Measurements from ENCODE around the gene DDC.

Gene DDC

DNA sequence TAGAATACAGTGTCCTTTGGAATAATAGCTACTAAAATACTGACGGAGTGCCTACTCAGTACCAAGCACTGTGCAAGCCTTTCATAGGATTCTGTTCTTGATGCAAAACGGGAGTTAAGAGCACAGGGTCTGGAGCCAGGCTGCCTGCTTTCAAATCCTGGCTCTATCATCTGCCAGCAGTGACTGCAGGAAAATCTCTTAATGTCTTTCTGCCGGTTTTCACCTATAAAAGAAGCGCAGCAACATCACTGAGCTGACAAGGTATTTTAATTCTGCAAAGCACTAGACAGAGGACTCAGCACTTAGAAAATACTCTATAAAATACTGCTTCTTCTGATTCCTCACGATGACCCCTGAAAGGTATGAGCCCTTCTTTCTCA lies 115.7 kb downstream of the DDC start:
- Histone ChIP-seq H3K36me3 (ENCODE audit: control insufficient read depth, insufficient read depth, low read length) (peaks cover 9% of the 10 kb centered on the region), H3K27me3 (replicated peaks; ENCODE audit: control insufficient read depth, insufficient read depth, low read length, poor library complexity, severe bottlenecking) (no peaks in the 10 kb centered on the region), H3K4me1 (ENCODE audit: control insufficient read depth, insufficient read depth, low read length, poor library complexity, severe bottlenecking) (peaks cover 4% of the 10 kb centered on the region), H3K4me3 (ENCODE audit: insufficient read depth, low read depth, low read length, poor library complexity, severe bottlenecking) (peak overlapping the region; percentile 67), H3K27ac (ENCODE audit: insufficient read depth, low read length, poor library complexity, severe bottlenecking) (peak overlapping the region; percentile 74), H3K9me3 (ENCODE audit: control insufficient read depth, low read length) (no peaks in the 10 kb centered on the region)
- no peak for DNase-seq

DNA sequence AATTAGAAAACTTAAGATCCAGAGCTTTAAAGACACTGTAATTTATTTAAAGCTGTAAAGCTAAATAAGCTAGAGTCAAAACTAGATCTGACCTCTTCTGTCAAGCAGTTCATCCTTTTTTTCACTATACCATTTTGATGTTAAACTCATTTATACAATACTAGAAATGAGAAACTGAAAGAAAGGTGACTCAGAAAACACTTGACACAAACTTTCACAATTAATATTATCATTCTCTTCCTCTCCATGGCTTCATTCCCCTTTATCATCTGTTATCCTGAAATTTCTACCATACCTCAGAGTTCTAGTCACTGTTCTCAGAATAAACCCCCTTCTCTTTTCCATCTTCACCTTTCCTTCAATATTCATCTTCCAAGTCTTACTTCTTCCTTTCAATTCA lies 116.4 kb downstream of the DDC start:
- no peak for DNase-seq
- H3K9me3 ChIP-seq (ENCODE audit: control insufficient read depth, low read length), result no peaks in the 10 kb centered on the region
- H3K36me3 ChIP-seq (ENCODE audit: control insufficient read depth, insufficient read depth, low read length), result peaks cover 9% of the 10 kb centered on the region
- H3K4me1 ChIP-seq (ENCODE audit: control insufficient read depth, insufficient read depth, low read length, poor library complexity, severe bottlenecking), result peaks cover 4% of the 10 kb centered on the region
- H3K27me3 ChIP-seq (replicated peaks; ENCODE audit: control insufficient read depth, insufficient read depth, low read length, poor library complexity, severe bottlenecking), result no peaks in the 10 kb centered on the region
- H3K27ac ChIP-seq (ENCODE audit: insufficient read depth, low read length, poor library complexity, severe bottlenecking), result no peak overlapping the region
- no peak overlapping the region for H3K4me3 ChIP-seq (ENCODE audit: insufficient read depth, low read depth, low read length, poor library complexity, severe bottlenecking)

DNA sequence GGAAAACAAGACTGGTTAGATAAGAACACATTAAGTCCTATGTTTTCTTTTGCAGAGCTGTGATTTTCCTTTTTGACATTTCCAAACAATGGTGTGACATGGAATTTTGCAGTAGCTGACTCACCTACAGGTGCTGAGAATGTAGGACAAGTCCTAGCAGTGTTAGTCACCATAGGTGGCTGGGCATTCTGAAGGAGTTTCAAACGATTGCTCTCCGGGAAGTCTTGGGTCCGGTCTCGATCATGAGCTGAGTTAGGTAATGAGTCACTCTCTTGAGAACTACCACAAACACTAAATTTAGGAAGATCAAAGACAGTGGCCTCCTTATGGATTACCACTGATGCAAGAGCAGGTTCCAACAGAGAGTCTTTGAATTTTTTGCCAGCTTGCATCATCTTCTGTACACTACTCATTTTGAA lies 118.7 kb downstream of the DDC start:
- DNase-seq, result no peak
- peaks cover 4% of the 10 kb centered on the region for H3K4me1 ChIP-seq (ENCODE audit: control insufficient read depth, insufficient read depth, low read length, poor library complexity, severe bottlenecking)

DNA sequence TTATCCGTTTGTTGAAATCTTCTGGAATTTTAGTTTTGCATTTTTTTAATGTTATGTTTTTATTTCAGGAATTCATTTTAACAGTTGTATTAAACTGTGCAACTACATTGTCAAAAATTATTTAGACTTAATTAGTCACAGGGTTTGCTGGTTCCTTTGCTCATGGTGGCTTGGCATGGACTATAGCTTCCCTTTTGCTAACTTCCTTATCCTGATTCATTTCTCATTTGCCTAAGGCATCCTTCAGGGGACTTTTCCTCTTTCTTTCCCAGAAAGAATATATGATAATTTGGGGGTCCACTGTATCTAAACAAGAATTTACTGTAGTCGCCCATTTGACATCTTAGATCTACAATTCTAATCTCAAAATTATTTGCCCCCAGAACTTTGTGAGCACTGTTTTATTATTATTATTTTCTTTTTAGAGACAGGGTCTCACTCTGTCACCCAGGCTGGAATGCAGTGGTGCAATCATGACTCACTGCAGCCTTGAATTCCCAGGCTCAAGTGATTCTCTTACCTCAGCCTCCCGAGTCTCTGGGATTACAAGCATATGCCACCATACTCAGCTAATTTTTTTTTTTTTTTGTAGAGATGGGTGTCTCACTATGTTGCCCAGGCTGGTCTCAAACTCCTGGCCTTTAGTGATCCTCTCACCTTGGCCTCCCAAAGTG lies 128.9 kb downstream of the DDC start:
- Histone ChIP-seq H3K36me3 (ENCODE audit: control insufficient read depth, insufficient read depth, low read length) (peaks cover 10% of the 10 kb centered on the region), H3K27me3 (replicated peaks; ENCODE audit: control insufficient read depth, insufficient read depth, low read length, poor library complexity, severe bottlenecking) (no peaks in the 10 kb centered on the region), H3K27ac (ENCODE audit: insufficient read depth, low read length, poor library complexity, severe bottlenecking) (no peak overlapping the region), H3K4me1 (ENCODE audit: control insufficient read depth, insufficient read depth, low read length, poor library complexity, severe bottlenecking) (no peaks in the 10 kb centered on the region), H3K4me3 (ENCODE audit: insufficient read depth, low read depth, low read length, poor library complexity, severe bottlenecking) (no peak overlapping the region), H3K9me3 (ENCODE audit: control insufficient read depth, low read length) (no peaks in the 10 kb centered on the region)
- no peak for DNase-seq

More for the DNA sequence above, 118.7 kb downstream of the DDC start:
- Histone ChIP-seq H3K27me3 (replicated peaks; ENCODE audit: control insufficient read depth, insufficient read depth, low read length, poor library complexity, severe bottlenecking) (no peaks in the 10 kb centered on the region), H3K36me3 (ENCODE audit: control insufficient read depth, insufficient read depth, low read length) (peaks cover 9% of the 10 kb centered on the region), H3K9me3 (ENCODE audit: control insufficient read depth, low read length) (no peaks in the 10 kb centered on the region), H3K27ac (ENCODE audit: insufficient read depth, low read length, poor library complexity, severe bottlenecking) (no peak overlapping the region), H3K4me3 (ENCODE audit: insufficient read depth, low read depth, low read length, poor library complexity, severe bottlenecking) (no peak overlapping the region)

DNA sequence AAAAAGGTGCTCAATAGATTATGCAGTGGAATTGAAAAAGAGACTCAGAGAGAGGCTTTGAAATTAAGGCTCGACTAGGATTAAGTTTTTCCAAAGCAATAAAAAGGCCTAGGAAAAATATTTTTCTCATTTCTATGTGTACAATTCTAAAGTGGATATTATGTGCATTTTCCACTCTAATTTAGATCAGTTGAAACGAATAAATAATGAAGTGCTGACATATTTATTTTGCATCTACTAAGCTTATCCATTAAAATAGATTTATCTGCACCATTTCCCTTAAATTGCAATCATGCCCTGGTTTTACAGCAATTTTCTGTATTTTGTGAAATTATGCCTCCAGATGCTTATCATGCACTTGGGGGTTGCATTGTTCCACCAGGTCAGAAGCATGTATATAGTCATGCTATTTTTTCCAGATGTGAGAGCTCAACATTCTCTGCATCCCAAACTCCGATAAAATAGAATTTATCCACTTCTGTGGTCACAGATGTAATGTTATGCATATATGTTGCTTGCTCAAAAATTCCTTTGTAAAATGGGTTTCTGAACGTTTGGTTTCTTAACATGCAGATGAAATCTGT lies 133.4 kb downstream of the DDC start:
- Histone ChIP-seq H3K27me3 (replicated peaks; ENCODE audit: control insufficient read depth, insufficient read depth, low read length, poor library complexity, severe bottlenecking) (no peaks in the 10 kb centered on the region), H3K27ac (ENCODE audit: insufficient read depth, low read length, poor library complexity, severe bottlenecking) (no peak overlapping the region), H3K4me1 (ENCODE audit: control insufficient read depth, insufficient read depth, low read length, poor library complexity, severe bottlenecking) (no peaks in the 10 kb centered on the region), H3K9me3 (ENCODE audit: control insufficient read depth, low read length) (no peaks in the 10 kb centered on the region), H3K36me3 (ENCODE audit: control insufficient read depth, insufficient read depth, low read length) (no peaks in the 10 kb centered on the region), H3K4me3 (ENCODE audit: insufficient read depth, low read depth, low read length, poor library complexity, severe bottlenecking) (no peak overlapping the region)
- DNase-seq, result no peak

DNA sequence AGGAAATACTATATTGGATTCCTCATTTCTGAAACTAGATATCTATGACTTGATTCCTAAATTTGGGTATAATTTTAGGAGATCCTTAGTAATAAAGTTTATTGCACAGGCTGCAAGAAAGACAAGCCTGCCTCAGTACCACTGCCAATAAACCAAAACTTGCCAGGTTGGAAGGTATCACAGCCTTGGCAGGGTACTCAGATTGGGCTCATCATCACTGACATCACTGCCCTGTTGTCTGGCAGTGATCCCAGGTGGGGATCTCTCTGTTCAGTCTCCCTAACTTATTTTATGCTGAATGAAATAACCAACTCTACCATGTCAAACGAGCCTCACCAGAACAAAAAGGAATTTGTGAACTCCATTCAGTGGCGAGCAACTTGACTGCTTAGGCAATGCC lies 133.9 kb downstream of the DDC start:
- DNase-seq, result no peak
- H3K27ac ChIP-seq (ENCODE audit: insufficient read depth, low read length, poor library complexity, severe bottlenecking), result no peak overlapping the region
- H3K4me3 ChIP-seq (ENCODE audit: insufficient read depth, low read depth, low read length, poor library complexity, severe bottlenecking), result no peak overlapping the region
- H3K4me1 ChIP-seq (ENCODE audit: control insufficient read depth, insufficient read depth, low read length, poor library complexity, severe bottlenecking), result no peaks in the 10 kb centered on the region
- H3K27me3 ChIP-seq (replicated peaks; ENCODE audit: control insufficient read depth, insufficient read depth, low read length, poor library complexity, severe bottlenecking), result no peaks in the 10 kb centered on the region
- H3K36me3 ChIP-seq (ENCODE audit: control insufficient read depth, insufficient read depth, low read length), result no peaks in the 10 kb centered on the region
- H3K9me3 ChIP-seq (ENCODE audit: control insufficient read depth, low read length), result no peaks in the 10 kb centered on the region

DNA sequence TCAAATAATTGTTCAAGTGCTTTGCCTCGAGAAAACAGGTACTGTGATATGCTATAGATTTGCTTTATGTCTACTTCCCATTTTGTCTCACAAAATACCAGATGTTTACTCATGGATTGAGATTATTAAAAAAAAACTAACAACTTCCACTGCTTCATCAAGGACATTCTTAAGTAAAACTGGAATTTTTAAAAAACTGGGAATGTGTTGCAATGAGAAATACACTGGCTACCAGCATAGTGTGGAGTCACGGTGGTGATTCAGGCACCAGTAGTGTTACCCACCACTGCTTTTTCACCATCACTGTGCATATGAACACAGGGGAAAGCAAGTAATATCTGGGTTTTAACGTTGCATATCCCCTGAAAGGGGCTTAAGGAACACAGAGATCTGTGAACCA lies 136.3 kb downstream of the DDC start:
- H3K27me3 ChIP-seq (replicated peaks; ENCODE audit: control insufficient read depth, insufficient read depth, low read length, poor library complexity, severe bottlenecking), result no peaks in the 10 kb centered on the region
- no peak overlapping the region for H3K27ac ChIP-seq (ENCODE audit: insufficient read depth, low read length, poor library complexity, severe bottlenecking)
- H3K36me3 ChIP-seq (ENCODE audit: control insufficient read depth, insufficient read depth, low read length), result no peaks in the 10 kb centered on the region
- no peak overlapping the region for H3K4me3 ChIP-seq (ENCODE audit: insufficient read depth, low read depth, low read length, poor library complexity, severe bottlenecking)
- no peaks in the 10 kb centered on the region for H3K4me1 ChIP-seq (ENCODE audit: control insufficient read depth, insufficient read depth, low read length, poor library complexity, severe bottlenecking)
- no peak for DNase-seq
- H3K9me3 ChIP-seq (ENCODE audit: control insufficient read depth, low read length), result no peaks in the 10 kb centered on the region

DNA sequence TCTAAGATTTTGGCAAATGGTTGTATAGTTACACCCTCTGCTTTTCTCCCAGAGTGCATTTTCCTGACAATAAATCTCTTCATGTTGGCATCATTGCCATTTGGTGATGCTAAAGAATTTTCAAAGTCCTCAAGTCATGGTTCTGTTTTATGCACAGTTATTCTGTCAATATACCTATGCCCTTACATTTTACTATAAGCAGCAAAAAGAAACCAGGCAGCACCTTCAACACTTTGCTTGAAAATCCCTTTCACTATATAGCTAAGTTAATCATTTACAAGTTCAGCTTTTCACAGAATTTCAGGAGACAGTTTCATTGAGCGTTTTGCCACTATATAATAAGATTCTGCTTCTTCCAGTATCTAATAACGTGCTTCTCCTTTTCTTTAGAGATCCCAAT lies 137.7 kb downstream of the DDC start:
- H3K27me3 ChIP-seq (replicated peaks; ENCODE audit: control insufficient read depth, insufficient read depth, low read length, poor library complexity, severe bottlenecking), result no peaks in the 10 kb centered on the region
- no peak overlapping the region for H3K4me3 ChIP-seq (ENCODE audit: insufficient read depth, low read depth, low read length, poor library complexity, severe bottlenecking)
- H3K4me1 ChIP-seq (ENCODE audit: control insufficient read depth, insufficient read depth, low read length, poor library complexity, severe bottlenecking), result no peaks in the 10 kb centered on the region
- no peaks in the 10 kb centered on the region for H3K36me3 ChIP-seq (ENCODE audit: control insufficient read depth, insufficient read depth, low read length)
- no peak for DNase-seq
- no peaks in the 10 kb centered on the region for H3K9me3 ChIP-seq (ENCODE audit: control insufficient read depth, low read length)
- H3K27ac ChIP-seq (ENCODE audit: insufficient read depth, low read length, poor library complexity, severe bottlenecking), result no peak overlapping the region

DNA sequence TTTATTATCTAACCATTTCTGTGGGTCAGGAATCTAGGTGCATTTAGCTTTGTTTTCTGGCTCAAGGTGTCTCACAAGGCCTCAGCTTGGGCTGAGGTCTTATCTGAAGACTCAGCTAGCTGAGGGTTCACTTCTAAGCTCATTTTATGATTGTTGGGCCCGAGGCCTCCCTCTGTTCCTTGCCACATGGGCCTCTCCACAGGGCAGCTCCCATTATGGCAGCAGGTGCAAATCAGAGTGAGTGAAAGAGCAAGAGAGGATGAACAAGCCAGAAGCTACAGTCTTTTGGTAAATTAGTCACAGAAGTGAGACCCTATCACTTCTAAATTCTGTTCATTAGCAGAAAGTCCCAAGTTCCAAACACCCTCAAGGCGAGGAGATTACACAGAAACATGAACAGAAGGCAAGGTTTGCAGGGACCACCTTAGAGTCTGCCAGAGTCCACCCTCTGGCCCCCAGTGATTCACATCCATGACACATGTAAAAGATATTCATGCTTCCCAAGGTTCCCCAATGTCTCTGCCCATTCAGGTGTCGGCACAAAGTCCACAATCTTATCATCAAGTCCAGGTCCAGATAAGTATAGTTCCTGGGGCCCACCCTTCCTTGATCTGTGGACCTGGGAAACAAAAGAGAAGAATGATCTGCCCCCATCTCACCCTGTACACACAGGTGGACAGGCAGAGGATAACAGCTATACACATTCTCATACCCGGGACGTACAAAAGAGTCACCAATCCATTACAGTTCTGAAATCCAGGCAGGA lies 138.7 kb downstream of the DDC start:
- Histone ChIP-seq H3K9me3 (ENCODE audit: control insufficient read depth, low read length) (no peaks in the 10 kb centered on the region), H3K4me3 (ENCODE audit: insufficient read depth, low read depth, low read length, poor library complexity, severe bottlenecking) (no peak overlapping the region), H3K36me3 (ENCODE audit: control insufficient read depth, insufficient read depth, low read length) (no peaks in the 10 kb centered on the region), H3K27ac (ENCODE audit: insufficient read depth, low read length, poor library complexity, severe bottlenecking) (no peak overlapping the region), H3K27me3 (replicated peaks; ENCODE audit: control insufficient read depth, insufficient read depth, low read length, poor library complexity, severe bottlenecking) (no peaks in the 10 kb centered on the region), H3K4me1 (ENCODE audit: control insufficient read depth, insufficient read depth, low read length, poor library complexity, severe bottlenecking) (no peaks in the 10 kb centered on the region)
- no peak for DNase-seq

DNA sequence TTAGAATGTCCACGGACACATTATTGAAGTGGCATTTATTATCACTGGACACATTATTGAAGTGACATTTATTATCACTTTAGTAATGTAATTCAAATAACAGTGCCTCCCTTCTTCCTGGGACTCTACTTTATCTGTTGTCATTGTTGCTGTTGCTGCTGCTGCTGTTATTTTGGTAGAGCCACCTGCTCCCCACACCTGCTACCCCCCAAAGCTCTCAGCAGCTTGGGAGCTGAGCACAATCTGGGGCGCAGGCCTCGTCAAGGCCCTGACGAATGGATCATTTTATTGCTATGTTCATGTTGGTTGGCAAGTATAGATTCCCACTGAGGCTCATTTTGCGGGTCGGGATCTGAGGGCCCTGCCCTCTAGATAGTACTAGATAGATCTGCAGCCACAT lies 139.9 kb downstream of the DDC start:
- no peak overlapping the region for H3K4me3 ChIP-seq (ENCODE audit: insufficient read depth, low read depth, low read length, poor library complexity, severe bottlenecking)

More for the DNA sequence above, 139.9 kb downstream of the DDC start:
- no peak for DNase-seq
- Histone ChIP-seq H3K9me3 (ENCODE audit: control insufficient read depth, low read length) (no peaks in the 10 kb centered on the region), H3K27me3 (replicated peaks; ENCODE audit: control insufficient read depth, insufficient read depth, low read length, poor library complexity, severe bottlenecking) (no peaks in the 10 kb centered on the region), H3K36me3 (ENCODE audit: control insufficient read depth, insufficient read depth, low read length) (no peaks in the 10 kb centered on the region), H3K4me1 (ENCODE audit: control insufficient read depth, insufficient read depth, low read length, poor library complexity, severe bottlenecking) (no peaks in the 10 kb centered on the region), H3K27ac (ENCODE audit: insufficient read depth, low read length, poor library complexity, severe bottlenecking) (no peak overlapping the region)

Data from effector memory CD4-positive, alpha-beta T cell (primary cell).